Measurements from ENCODE around the gene DNAH17. TPM values are rescaled to one million over a fixed set of nuclear protein-coding genes. Genes with fewer than 3 reads are reported as not detected.

DNAH17 gene
- total and polyA plus RNA-seq, 2 donors (not counting 1 experiment from before 2014, with no cell fraction given): 0.01 to 0.12 TPM

DNA sequence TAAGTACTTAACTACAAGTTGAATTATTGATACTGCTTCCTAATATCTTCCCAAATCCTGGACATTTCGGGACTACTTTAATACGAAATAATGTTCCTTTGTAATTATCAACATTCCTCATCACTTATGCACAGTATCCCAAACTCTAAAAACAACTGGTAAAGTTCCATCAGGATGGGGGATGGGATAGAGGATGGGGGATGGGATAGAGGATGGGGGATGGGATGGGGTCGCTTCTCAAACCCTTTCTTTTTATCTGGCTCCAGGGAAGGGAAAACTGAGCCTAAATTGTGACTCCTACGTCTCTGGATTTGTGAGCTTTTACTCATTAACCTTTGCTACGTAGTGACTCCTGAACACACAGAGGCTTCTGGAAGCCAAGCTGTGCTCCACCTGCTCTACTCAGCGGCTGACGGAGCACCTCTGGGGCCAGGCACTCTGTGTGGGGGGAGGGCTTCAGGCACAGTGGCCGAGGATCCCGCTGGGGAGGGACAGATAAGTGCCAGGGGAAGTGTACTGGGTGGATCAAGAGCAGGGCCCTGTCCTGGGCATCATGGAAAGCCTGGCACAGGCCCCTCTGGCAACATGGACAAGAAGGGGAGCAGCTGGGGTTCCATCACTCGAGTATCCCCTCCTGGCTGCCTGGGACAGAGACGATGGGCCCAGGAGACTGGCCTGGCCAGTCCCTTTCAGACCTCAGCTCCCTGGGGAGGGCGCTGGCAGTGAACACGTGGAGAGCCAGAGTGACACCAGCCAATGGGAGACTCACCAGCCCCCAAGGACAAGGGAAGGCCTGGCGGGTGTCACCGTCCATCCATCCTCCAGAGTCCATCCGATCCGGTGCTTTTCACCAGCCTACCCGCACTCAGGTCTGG, 142.5 kb downstream of the DNAH17 start:
- ChIA-PET CTCF (no interaction called here), POLR2A (no interaction called here)
- H3K4me2 ChIP-seq (replicated peaks; ENCODE audit: low read depth, low read length, poor library complexity, severe bottlenecking): no peak overlapping the region
- H3K4me1 ChIP-seq (ENCODE audit: control insufficient read depth in 2 of 2, insufficient read depth in 2 of 2, low read length in 2 of 2): no peaks in the 10 kb centered on the region
- no peak overlapping the region for H2AFZ ChIP-seq (ENCODE audit: insufficient read depth, low read depth, low read length, poor library complexity, severe bottlenecking)
- no peaks in the 10 kb centered on the region for H3K36me3 ChIP-seq (replicated peaks in 1 of 2; ENCODE audit: control extremely low read depth in 1 of 2, control insufficient read depth in 1 of 2, extremely low read depth in 1 of 2, insufficient read depth in 2 of 2, low read length in 1 of 2)
- no peak for ATAC-seq (ENCODE audit: low read depth)
- H3K9me3 Mint-ChIP-seq (ENCODE audit: insufficient read depth): no peaks in the 10 kb centered on the region
- no peak for TF ChIP-seq EZH2 (IDR thresholded peaks at IDR 0.05; ENCODE audit: borderline replicate concordance, insufficient read depth, low read depth, low read length, poor library complexity, severe bottlenecking)
- TF ChIP-seq, protein P1, sequence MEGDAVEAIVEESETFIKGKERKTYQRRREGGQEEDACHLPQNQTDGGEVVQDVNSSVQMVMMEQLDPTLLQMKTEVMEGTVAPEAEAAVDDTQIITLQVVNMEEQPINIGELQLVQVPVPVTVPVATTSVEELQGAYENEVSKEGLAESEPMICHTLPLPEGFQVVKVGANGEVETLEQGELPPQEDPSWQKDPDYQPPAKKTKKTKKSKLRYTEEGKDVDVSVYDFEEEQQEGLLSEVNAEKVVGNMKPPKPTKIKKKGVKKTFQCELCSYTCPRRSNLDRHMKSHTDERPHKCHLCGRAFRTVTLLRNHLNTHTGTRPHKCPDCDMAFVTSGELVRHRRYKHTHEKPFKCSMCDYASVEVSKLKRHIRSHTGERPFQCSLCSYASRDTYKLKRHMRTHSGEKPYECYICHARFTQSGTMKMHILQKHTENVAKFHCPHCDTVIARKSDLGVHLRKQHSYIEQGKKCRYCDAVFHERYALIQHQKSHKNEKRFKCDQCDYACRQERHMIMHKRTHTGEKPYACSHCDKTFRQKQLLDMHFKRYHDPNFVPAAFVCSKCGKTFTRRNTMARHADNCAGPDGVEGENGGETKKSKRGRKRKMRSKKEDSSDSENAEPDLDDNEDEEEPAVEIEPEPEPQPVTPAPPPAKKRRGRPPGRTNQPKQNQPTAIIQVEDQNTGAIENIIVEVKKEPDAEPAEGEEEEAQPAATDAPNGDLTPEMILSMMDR (IDR thresholded peaks at IDR 0.05): no peak
- no peak overlapping the region for H3K4me3 Mint-ChIP-seq
- peaks cover 0 to 9% (median 0%) of the 10 kb centered on the region in 3 donors for H3K9me3 ChIP-seq (ENCODE audit: control extremely low read depth in 1 of 3, control insufficient read depth in 2 of 3, insufficient read depth in 1 of 3, low read length in 2 of 3)
- H4K20me1 ChIP-seq (ENCODE audit: control insufficient read depth, insufficient read depth, low read length, poor library complexity, severe bottlenecking): no peaks in the 10 kb centered on the region
- no peaks in the 10 kb centered on the region for H3K79me2 ChIP-seq (ENCODE audit: control insufficient read depth, insufficient read depth, low read length)
- peaks cover 3% of the 10 kb centered on the region for H3K27me3 Mint-ChIP-seq
- no peak overlapping the region for H3K27ac ChIP-seq (ENCODE audit: low read length in 2 of 2)
- H3K27me3 ChIP-seq (replicated peaks in 1 of 4; ENCODE audit: control extremely low read depth in 1 of 4, control insufficient read depth in 3 of 4, insufficient read depth in 4 of 4, low read length in 3 of 4): peaks cover 0 to 6% (median 0%) of the 10 kb centered on the region in 4 experiments
- intact Hi-C loops (cut with micrococcal nuclease): no loop called here
- 85% methylated on average over 15 of the region's 18 CpGs for WGBS (ENCODE audit: insufficient coverage)
- no peak overlapping the region for H3K9ac ChIP-seq (ENCODE audit: low read length)
- peaks cover 2% of the 10 kb centered on the region for H3K4me1 Mint-ChIP-seq
- DNase-seq: no peak
- no peak overlapping the region for H3K4me3 ChIP-seq (ENCODE audit: control extremely low read depth in 1 of 5, extremely low read depth in 1 of 5, insufficient read depth in 1 of 5, low read depth in 2 of 5, low read length in 4 of 5)
- H3K27ac Mint-ChIP-seq: no peak overlapping the region

- H3K27me3 ChIP-seq (replicated peaks in 1 of 4; ENCODE audit: control extremely low read depth in 1 of 4, control insufficient read depth in 3 of 4, insufficient read depth in 4 of 4, low read length in 3 of 4): peaks cover 0 to 6% (median 0%) of the 10 kb centered on the region in 4 experiments
- no peak for DNase-seq
- Mint-ChIP-seq H3K4me1 (peaks cover 2% of the 10 kb centered on the region), H3K4me3 (no peak overlapping the region), H3K27me3 (peaks cover 3% of the 10 kb centered on the region), H3K9me3 (ENCODE audit: insufficient read depth) (no peaks in the 10 kb centered on the region), H3K27ac (no peak overlapping the region)
- no peak for ATAC-seq (ENCODE audit: low read depth)
- H3K79me2 ChIP-seq (ENCODE audit: control insufficient read depth, insufficient read depth, low read length): no peaks in the 10 kb centered on the region
- POLR2A ChIA-PET: no interaction called here
- H3K9me3 ChIP-seq (ENCODE audit: control extremely low read depth in 1 of 3, control insufficient read depth in 2 of 3, insufficient read depth in 1 of 3, low read length in 2 of 3): peaks cover 0 to 8% (median 0%) of the 10 kb centered on the region in 3 donors
- no peak overlapping the region for H2AFZ ChIP-seq (ENCODE audit: insufficient read depth, low read depth, low read length, poor library complexity, severe bottlenecking)
- no peak overlapping the region for H3K4me3 ChIP-seq (ENCODE audit: control extremely low read depth in 1 of 5, extremely low read depth in 1 of 5, insufficient read depth in 1 of 5, low read depth in 2 of 5, low read length in 4 of 5)
- H3K4me1 ChIP-seq (ENCODE audit: control insufficient read depth in 2 of 2, insufficient read depth in 2 of 2, low read length in 2 of 2): no peaks in the 10 kb centered on the region
- no peaks in the 10 kb centered on the region for H4K20me1 ChIP-seq (ENCODE audit: control insufficient read depth, insufficient read depth, low read length, poor library complexity, severe bottlenecking)
- 91% methylated on average over 13 of the region's 13 CpGs for WGBS (ENCODE audit: insufficient coverage)
- no peak overlapping the region for H3K4me2 ChIP-seq (replicated peaks; ENCODE audit: low read depth, low read length, poor library complexity, severe bottlenecking)
- H3K27ac ChIP-seq (ENCODE audit: low read length in 2 of 2): no peak overlapping the region
- H3K36me3 ChIP-seq (replicated peaks in 1 of 2; ENCODE audit: control extremely low read depth in 1 of 2, control insufficient read depth in 1 of 2, extremely low read depth in 1 of 2, insufficient read depth in 2 of 2, low read length in 1 of 2): peaks cover 0 to 2% of the 10 kb centered on the region in 2 experiments
- no peak for TF ChIP-seq EZH2 (IDR thresholded peaks at IDR 0.05; ENCODE audit: borderline replicate concordance, insufficient read depth, low read depth, low read length, poor library complexity, severe bottlenecking)
- TF ChIP-seq, protein P1 (IDR thresholded peaks at IDR 0.05): no peak
- no peak overlapping the region for H3K9ac ChIP-seq (ENCODE audit: low read length)
- intact Hi-C loops (cut with micrococcal nuclease): no loop called here
- CTCF ChIA-PET: no interaction called here
Measured at GRCh38 chr17:78433780-78434335, 143.3 kb downstream of the DNAH17 start.
